GM12878 (cell line): ENCODE results near the gene PDCD10. TPM values are rescaled to one million over a fixed set of nuclear protein-coding genes. Genes with fewer than 3 reads are reported as not detected.

Experiments used
- ATAC-seq: fragments of 200-7000 bp; cut with Tn5 transposase; 3 replicates; pipeline ENCODE4 v1.9.1; 2020; ENCODE audit warnings: mild to moderate bottlenecking, moderate library complexity
- BruUV-seq: library from RNA; stranded (reverse); fragments of 400-500 nt; replicated peaks from 2 replicates; lab custom pipeline; 2021; lab: Mats Ljungman, UMichigan
- CTCF ChIA-PET: fragments of 300-600 bp; sonication (Branson Sonifier 250); formaldehyde crosslinking; extraction: SDS; loops from one replicate; lab custom pipeline; 2021; ENCODE audit warnings: inconsistent platforms; lab: Yijun Ruan, JAX
- POLR2A ChIA-PET: fragments of 350-600 bp; formaldehyde crosslinking; extraction: SDS; loops from one replicate; lab custom pipeline; 2021; ENCODE audit warnings: inconsistent platforms; lab: Charles Lee
- RAD21 ChIA-PET: fragments of 300-600 bp; sonication (Branson Sonifier 250); formaldehyde crosslinking; loops from one replicate; lab custom pipeline; 2023; ENCODE audit warnings: antibody characterized with exemption; ENCODE audit not compliant: unreplicated experiment; lab: Charles Lee
- SMC1A ChIA-PET: fragments of 300-600 bp; sonication (Branson Sonifier 250); formaldehyde crosslinking; loops from one replicate; lab custom pipeline; 2023; ENCODE audit not compliant: unreplicated experiment, uncharacterized antibody; lab: Charles Lee
- DNase-seq: peaks from one replicate; pipeline ENCODE4 v3.0.0-alpha.2; 2011; ENCODE audit warnings: low read depth, low spot score
- FAIRE-seq: peaks from 3 replicates; lab custom pipeline; 2011; peaks lifted over from hg19 to GRCh38; lab: Jason Lieb, UNC
- H2AFZ ChIP-seq: 2 replicates; pipeline ENCODE4 v1.6.0; 2011; ENCODE audit warnings: low read depth, low read length, control low read depth; ENCODE audit not compliant: control insufficient read depth
- H3K27ac ChIP-seq: 2 replicates; pipeline ENCODE4 v1.5.1; 2011; ENCODE audit warnings: control low read depth; ENCODE audit not compliant: control insufficient read depth, insufficient read depth
- H3K27me3 ChIP-seq, 2 experiments: replicated peaks in 1 of 2; 2 replicates each; pipeline versions ENCODE4 v1.6.0 to v1.6.1; 2011; ENCODE audit warnings: low read length in 1 of 2; ENCODE audit not compliant: control insufficient read depth in 2 of 2, insufficient read depth in 2 of 2
- H3K36me3 ChIP-seq, 2 experiments: 2 replicates each; pipeline ENCODE4 v1.5.1; 2011; ENCODE audit warnings: low read length in 1 of 2; ENCODE audit not compliant: control insufficient read depth in 2 of 2, insufficient read depth in 2 of 2
- H3K4me1 ChIP-seq: 2 replicates; pipeline ENCODE4 v1.6.1; 2011; ENCODE audit warnings: mild to moderate bottlenecking, low read length, moderate library complexity, mixed read lengths; ENCODE audit not compliant: control insufficient read depth, insufficient read depth
- H3K4me2 ChIP-seq: 2 replicates; pipeline ENCODE4 v1.6.0; 2011; ENCODE audit warnings: control low read depth; ENCODE audit not compliant: control insufficient read depth, insufficient read depth
- H3K4me3 ChIP-seq: fragments of 200-600 bp; sonication (generic); 2 replicates; pipeline ENCODE4 v1.5.1; 2016
- H3K79me2 ChIP-seq: 2 replicates; pipeline ENCODE4 v1.6.0; 2011; ENCODE audit warnings: low read length; ENCODE audit not compliant: control insufficient read depth, insufficient read depth
- H3K9ac ChIP-seq: 2 replicates; pipeline ENCODE4 v1.8.0; 2011; ENCODE audit warnings: low read length, control low read depth, mixed read lengths; ENCODE audit not compliant: control insufficient read depth, insufficient read depth
- H3K9me3 ChIP-seq: replicated peaks from 3 replicates; pipeline ENCODE4 v1.5.1; 2011; ENCODE audit warnings: mild to moderate bottlenecking, low read length; ENCODE audit not compliant: control insufficient read depth, insufficient read depth
- H4K20me1 ChIP-seq: 2 replicates; pipeline ENCODE4 v1.6.0; 2011; ENCODE audit not compliant: control insufficient read depth, insufficient read depth
- FOXM1 ChIP-seq: IDR thresholded peaks from 2 replicates; pipeline ENCODE4 v1.6.1; 2012; ENCODE audit warnings: low read depth, mild to moderate bottlenecking, inconsistent platforms, low read length, moderate library complexity
- POLR2AphosphoS2 ChIP-seq: IDR thresholded peaks from 2 replicates; pipeline ENCODE4 v1.6.1; 2011; ENCODE audit warnings: low read depth, mild to moderate bottlenecking, low read length, improper control_type of control experiment, moderate library complexity
- WGBS: methylation state at CpG from one replicate; pipeline ENCODE4 v1.1.6; 2016; ENCODE audit warnings: low lambda C conversion rate; ENCODE audit not compliant: insufficient replicate concordance, insufficient coverage; ENCODE audit errors: missing lambda C conversion rate; 5-methylcytosine and 5-hydroxymethylcytosine counted together
- in situ Hi-C: fragments of 300-500 bp; cut with MboI; formaldehyde crosslinking; loops from 9 replicates; pipeline ENCODE4 v1.14.3; 2018; ENCODE audit warnings: mixed read lengths
- intact Hi-C: fragments of 100-400 bp; cut with micrococcal nuclease; formaldehyde crosslinking; loops from one replicate; pipeline ENCODE4 v1.14.2; 2022; ENCODE audit not compliant: unreplicated experiment
- polyA plus RNA-seq, 11 experiments: library from polyadenylated mRNA; depleted of rRNA in 4 of 11; unstranded in 6 of 11; stranded (reverse) in 5 of 11; fragments of >200 nt; fragmentation: Nextera tagmentation in 4 of 11; fragmentation: Illumina TruSeq in 1 of 11; extraction: Ambion mirVana in 4 of 11; extraction: Trizol in 1 of 11; gene quantifications; 1 replicate in 1 of 11; 2 replicates in 10 of 11; pipeline versions ENCODE4 v1.2.1 to v1.2.3, GENCODE V29; 2011 to 2016; ENCODE audit warnings: inconsistent platforms in 2 of 11, missing spikeins in 2 of 11, low read depth in 1 of 11
- total RNA-seq, 4 experiments: library from RNA; depleted of rRNA in 3 of 4; stranded (reverse); fragments of >200 nt in 3 of 4; fragmentation: Illumina TruSeq in 1 of 4; extraction: Trizol in 1 of 4; gene quantifications; 2 replicates each; pipeline versions ENCODE4 v1.2.1 to v1.2.3, GENCODE V29; 2013 to 2021
- TF ChIP-seq, protein P1 (sequence below): fragments of 450-650 bp; IDR thresholded peaks from 2 replicates; pipeline ENCODE4 v1.6.1; 2016; ENCODE audit warnings: mild to moderate bottlenecking, moderate library complexity, borderline replicate concordance
- TF ChIP-seq, protein P2 (sequence below): fragments of 450-650 bp; conservative IDR thresholded peaks from 2 replicates; pipeline ENCODE4 v1.6.1; 2017; ENCODE audit warnings: mild to moderate bottlenecking, moderate library complexity
- TF ChIP-seq, protein P3 (sequence below): fragments of 450-650 bp; IDR thresholded peaks from 2 replicates; pipeline ENCODE4 v1.6.1; 2018; ENCODE audit warnings: mild to moderate bottlenecking, low read depth, moderate library complexity; ENCODE audit not compliant: partially characterized antibody

Gene PDCD10
- total and polyA plus RNA-seq, 10 of the 15 experiments (the other 5 are each of a cell fraction or from before 2014, with no cell fraction given): 64.1 to 247 (median 125) TPM

DNA sequence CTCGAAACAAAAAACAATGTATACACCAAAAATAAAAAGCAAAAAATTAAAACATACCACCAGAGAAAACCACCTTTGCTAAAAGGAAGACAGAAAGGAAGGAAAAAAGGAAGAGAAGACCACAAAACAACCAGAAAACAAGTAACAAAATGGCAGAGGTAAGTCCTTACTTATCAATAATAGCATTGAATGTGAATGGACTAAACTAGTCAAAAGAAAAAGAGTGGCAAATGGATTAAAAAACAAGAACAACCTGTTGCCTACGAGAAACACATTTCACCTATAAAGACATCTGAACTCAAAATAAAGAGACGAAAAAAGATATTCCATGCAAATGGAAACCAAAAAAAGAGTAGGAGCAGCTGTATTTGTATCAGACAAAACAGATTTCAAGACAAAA is 22.2 kb downstream of the PDCD10 start:
- intact Hi-C loops: no loop called here
- in situ Hi-C loops: no loop called here
- no peak for FAIRE-seq
- H3K4me1 ChIP-seq: no peaks in the 10 kb centered on the region
- no peak overlapping the region for H3K4me3 ChIP-seq
- ChIA-PET RAD21 (no interaction called here), CTCF (interaction anchor here (1.0 to 2.0 kb wide), 4 partner anchors 10 to 27 kb away, joined by 4 to 7 read pairs (median 4); no protein-coding TSS in a partner anchor), POLR2A (no interaction called here), SMC1A (interaction anchor here (1.1 to 1.5 kb wide), 3 partner anchors 9 to 22 kb away, joined by 4 read pairs; partner anchors contain the start of gene PDCD10)
- H3K36me3 ChIP-seq: peaks cover 12 to 13% of the 10 kb centered on the region in 2 experiments
- TF ChIP-seq FOXM1 (no peak), POLR2AphosphoS2 (no peak)
- TF ChIP-seq, protein P1, sequence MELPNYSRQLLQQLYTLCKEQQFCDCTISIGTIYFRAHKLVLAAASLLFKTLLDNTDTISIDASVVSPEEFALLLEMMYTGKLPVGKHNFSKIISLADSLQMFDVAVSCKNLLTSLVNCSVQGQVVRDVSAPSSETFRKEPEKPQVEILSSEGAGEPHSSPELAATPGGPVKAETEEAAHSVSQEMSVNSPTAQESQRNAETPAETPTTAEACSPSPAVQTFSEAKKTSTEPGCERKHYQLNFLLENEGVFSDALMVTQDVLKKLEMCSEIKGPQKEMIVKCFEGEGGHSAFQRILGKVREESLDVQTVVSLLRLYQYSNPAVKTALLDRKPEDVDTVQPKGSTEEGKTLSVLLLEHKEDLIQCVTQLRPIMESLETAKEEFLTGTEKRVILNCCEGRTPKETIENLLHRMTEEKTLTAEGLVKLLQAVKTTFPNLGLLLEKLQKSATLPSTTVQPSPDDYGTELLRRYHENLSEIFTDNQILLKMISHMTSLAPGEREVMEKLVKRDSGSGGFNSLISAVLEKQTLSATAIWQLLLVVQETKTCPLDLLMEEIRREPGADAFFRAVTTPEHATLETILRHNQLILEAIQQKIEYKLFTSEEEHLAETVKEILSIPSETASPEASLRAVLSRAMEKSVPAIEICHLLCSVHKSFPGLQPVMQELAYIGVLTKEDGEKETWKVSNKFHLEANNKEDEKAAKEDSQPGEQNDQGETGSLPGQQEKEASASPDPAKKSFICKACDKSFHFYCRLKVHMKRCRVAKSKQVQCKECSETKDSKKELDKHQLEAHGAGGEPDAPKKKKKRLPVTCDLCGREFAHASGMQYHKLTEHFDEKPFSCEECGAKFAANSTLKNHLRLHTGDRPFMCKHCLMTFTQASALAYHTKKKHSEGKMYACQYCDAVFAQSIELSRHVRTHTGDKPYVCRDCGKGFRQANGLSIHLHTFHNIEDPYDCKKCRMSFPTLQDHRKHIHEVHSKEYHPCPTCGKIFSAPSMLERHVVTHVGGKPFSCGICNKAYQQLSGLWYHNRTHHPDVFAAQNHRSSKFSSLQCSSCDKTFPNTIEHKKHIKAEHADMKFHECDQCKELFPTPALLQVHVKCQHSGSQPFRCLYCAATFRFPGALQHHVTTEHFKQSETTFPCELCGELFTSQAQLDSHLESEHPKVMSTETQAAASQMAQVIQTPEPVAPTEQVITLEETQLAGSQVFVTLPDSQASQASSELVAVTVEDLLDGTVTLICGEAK: no peak
- TF ChIP-seq, protein P2, sequence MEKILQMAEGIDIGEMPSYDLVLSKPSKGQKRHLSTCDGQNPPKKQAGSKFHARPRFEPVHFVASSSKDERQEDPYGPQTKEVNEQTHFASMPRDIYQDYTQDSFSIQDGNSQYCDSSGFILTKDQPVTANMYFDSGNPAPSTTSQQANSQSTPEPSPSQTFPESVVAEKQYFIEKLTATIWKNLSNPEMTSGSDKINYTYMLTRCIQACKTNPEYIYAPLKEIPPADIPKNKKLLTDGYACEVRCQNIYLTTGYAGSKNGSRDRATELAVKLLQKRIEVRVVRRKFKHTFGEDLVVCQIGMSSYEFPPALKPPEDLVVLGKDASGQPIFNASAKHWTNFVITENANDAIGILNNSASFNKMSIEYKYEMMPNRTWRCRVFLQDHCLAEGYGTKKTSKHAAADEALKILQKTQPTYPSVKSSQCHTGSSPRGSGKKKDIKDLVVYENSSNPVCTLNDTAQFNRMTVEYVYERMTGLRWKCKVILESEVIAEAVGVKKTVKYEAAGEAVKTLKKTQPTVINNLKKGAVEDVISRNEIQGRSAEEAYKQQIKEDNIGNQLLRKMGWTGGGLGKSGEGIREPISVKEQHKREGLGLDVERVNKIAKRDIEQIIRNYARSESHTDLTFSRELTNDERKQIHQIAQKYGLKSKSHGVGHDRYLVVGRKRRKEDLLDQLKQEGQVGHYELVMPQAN: no peak
- TF ChIP-seq, protein P3, sequence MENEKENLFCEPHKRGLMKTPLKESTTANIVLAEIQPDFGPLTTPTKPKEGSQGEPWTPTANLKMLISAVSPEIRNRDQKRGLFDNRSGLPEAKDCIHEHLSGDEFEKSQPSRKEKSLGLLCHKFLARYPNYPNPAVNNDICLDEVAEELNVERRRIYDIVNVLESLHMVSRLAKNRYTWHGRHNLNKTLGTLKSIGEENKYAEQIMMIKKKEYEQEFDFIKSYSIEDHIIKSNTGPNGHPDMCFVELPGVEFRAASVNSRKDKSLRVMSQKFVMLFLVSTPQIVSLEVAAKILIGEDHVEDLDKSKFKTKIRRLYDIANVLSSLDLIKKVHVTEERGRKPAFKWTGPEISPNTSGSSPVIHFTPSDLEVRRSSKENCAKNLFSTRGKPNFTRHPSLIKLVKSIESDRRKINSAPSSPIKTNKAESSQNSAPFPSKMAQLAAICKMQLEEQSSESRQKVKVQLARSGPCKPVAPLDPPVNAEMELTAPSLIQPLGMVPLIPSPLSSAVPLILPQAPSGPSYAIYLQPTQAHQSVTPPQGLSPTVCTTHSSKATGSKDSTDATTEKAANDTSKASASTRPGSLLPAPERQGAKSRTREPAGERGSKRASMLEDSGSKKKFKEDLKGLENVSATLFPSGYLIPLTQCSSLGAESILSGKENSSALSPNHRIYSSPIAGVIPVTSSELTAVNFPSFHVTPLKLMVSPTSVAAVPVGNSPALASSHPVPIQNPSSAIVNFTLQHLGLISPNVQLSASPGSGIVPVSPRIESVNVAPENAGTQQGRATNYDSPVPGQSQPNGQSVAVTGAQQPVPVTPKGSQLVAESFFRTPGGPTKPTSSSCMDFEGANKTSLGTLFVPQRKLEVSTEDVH: no peak
- no peak overlapping the region for H3K9ac ChIP-seq
- no TSS peak for BruUV-seq
- no peak for DNase-seq
- no peaks in the 10 kb centered on the region for H3K9me3 ChIP-seq
- 99% methylated on average over 3 of the region's 3 CpGs for whole genome bisulfite sequencing
- H3K4me2 ChIP-seq: no peak overlapping the region
- no peaks in the 10 kb centered on the region for H3K27me3 ChIP-seq
- no peak overlapping the region for H2AFZ ChIP-seq
- H3K27ac ChIP-seq: no peak overlapping the region
- no peak for ATAC-seq
- H4K20me1 ChIP-seq: peaks cover 3% of the 10 kb centered on the region; the same call in 1 of the 2 replicates
- H3K79me2 ChIP-seq: peaks cover 28% of the 10 kb centered on the region
